ENCODE results near the gene JUP. TPM values are rescaled to one million over a fixed set of nuclear protein-coding genes. Genes with fewer than 3 reads are reported as not detected.

Gene JUP
- total and polyA plus RNA-seq, 2 of the 4 experiments (the other 2 are of a cell fraction) = 12.9 to 27.3 TPM

DNA sequence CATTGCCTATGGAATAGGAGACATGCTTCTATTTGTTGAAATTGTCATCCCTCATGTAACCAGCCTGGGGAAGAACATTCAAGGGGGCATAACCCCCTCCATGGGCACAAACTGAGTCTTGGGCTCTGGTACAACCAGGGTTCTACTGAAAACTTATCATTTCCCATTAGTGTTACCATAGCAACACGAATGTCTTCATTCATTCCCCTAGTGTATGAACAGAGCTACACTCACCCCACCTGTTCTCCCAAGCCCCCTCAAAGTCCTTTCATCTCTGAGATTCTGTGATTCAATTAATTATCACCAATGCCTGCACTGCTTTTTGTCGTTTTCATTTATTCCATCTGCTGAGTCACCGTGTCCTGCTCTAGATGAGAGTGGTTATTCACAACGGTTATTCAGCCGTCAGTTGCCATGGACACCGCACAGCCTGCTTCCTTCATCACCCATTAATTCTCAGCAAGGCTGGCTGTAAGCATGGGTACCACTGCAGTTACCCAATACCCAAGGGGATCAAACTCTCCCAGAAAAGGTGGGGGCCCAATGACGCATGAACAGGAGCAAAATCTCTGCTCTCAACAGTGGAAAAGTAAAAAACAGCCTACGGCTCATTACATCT is 75.9 kb downstream of the JUP start:
- Histone ChIP-seq H2AFZ (replicated peaks; ENCODE audit: low read length, poor library complexity) (no peak overlapping the region), H3K27ac (ENCODE audit: insufficient read depth, low read length) (no peak overlapping the region), H3K23ac (ENCODE audit: low read depth, low read length) (no peak overlapping the region), H3K4me2 (ENCODE audit: low read depth, low read length) (no peak overlapping the region), H3K4ac (ENCODE audit: low read depth, low read length) (no peak overlapping the region), H4K91ac (ENCODE audit: insufficient read depth, low read depth, low read length) (no peak overlapping the region), H3K27me3 (ENCODE audit: control insufficient read depth, insufficient read depth, low read length) (peaks cover 20% of the 10 kb centered on the region; the same call in 1 of the 2 replicates), H3K79me1 (ENCODE audit: low read depth in 1 of 2, low read length in 2 of 2) (no peaks in the 10 kb centered on the region), H4K8ac (ENCODE audit: low read depth in 2 of 2, low read length in 2 of 2) (no peak overlapping the region), H3K36me3 (ENCODE audit: control insufficient read depth, insufficient read depth, low read length) (no peaks in the 10 kb centered on the region), H3K56ac (ENCODE audit: extremely low read depth, insufficient read depth, low read length) (no peak overlapping the region), H3K14ac (replicated peaks; ENCODE audit: low read depth, low read length) (no peak overlapping the region), H4K5ac (ENCODE audit: low read depth, low read length) (no peak overlapping the region), H3K18ac (ENCODE audit: low read depth, low read length) (no peak overlapping the region), H3K9ac (ENCODE audit: low read depth, low read length) (no peak overlapping the region), H3K9me1 (ENCODE audit: insufficient read depth, low read length) (no peaks in the 10 kb centered on the region; the same call in 1 of the 2 replicates), H2AK5ac (ENCODE audit: low read depth, low read length) (no peak overlapping the region), H3K9me3 (ENCODE audit: control insufficient read depth, insufficient read depth, low read length) (no peaks in the 10 kb centered on the region), H4K20me1 (ENCODE audit: insufficient read depth, low read length) (no peaks in the 10 kb centered on the region), H2BK5ac (ENCODE audit: low read depth, low read length, poor library complexity, severe bottlenecking) (no peak overlapping the region), H3K4me1 (ENCODE audit: control insufficient read depth, insufficient read depth, low read length) (peaks cover 1% of the 10 kb centered on the region; the same call in 1 of the 2 replicates), H2BK15ac (ENCODE audit: low read depth, low read length) (no peak overlapping the region), H2BK20ac (ENCODE audit: low read depth, low read length) (no peak overlapping the region), H2BK120ac (ENCODE audit: low read depth, low read length) (no peak overlapping the region), H3K4me3 (ENCODE audit: insufficient read depth, low read depth, low read length) (no peak overlapping the region), H2AK9ac (replicated peaks; ENCODE audit: low read depth, low read length, poor library complexity) (no peak overlapping the region)
- ATAC-seq (ENCODE audit: low read depth) (peak; percentile 73), DNase-seq (peak; percentile 75)
- BruUV-seq (replicated peaks) = no TSS peak
- 91% methylated on average over 3 of the region's 8 CpGs; no CpG with 5 or more reads in 1 of the 2 experiments for WGBS, 2 experiments (ENCODE audit: extremely low coverage in 2 of 2, insufficient read length in 1 of 2)
- dilution Hi-C loops (cut with HindIII; ENCODE audit: low sequenced_read_pairs, unreplicated experiment) = no loop called here
- CTCF ChIA-PET = interaction anchor here (0.6 to 1.2 kb wide), 2 partner anchors 15 to 334 kb away, joined by 3 to 5 read pairs; no protein-coding TSS in a partner anchor
- intact Hi-C loops (cut with micrococcal nuclease) = no loop called here
- in situ Hi-C loops (cut with MboI; ENCODE audit: low sequenced_read_pairs) = no loop called here
- POLR2A ChIA-PET (ENCODE audit: unreplicated experiment) = no interaction called here
- TF ChIP-seq MAFK (IDR thresholded peaks at IDR 0.05; ENCODE audit: low read depth, low read length) (0 out of 2 replicates have a peak, but pooled peaks have one; percentile 4), RCOR1 (IDR thresholded peaks at IDR 0.05; ENCODE audit: insufficient replicate concordance, low read length) (peak; percentile 92), NFE2L2 (IDR thresholded peaks at IDR 0.05; ENCODE audit: low read depth, low read length) (peak; percentile 81), MAZ (IDR thresholded peaks at IDR 0.05; ENCODE audit: borderline replicate concordance, low read depth, low read length) (0 out of 2 replicates have a peak, but pooled peaks have one; percentile 26), CEBPB (IDR thresholded peaks at IDR 0.05; ENCODE audit: low read depth, low read length) (peak; percentile 62; the same call in 1 of the 2 replicates), FOS (IDR thresholded peaks at IDR 0.05; ENCODE audit: low read depth, low read length) (no peak), RFX5 (IDR thresholded peaks at IDR 0.05; ENCODE audit: low read depth, low read length) (no peak)
